ENCODE results near the gene PRKG1.
A peak's percentile ranks its signal among the peaks of the same experiment; 100 is the strongest.
"Not testable (repeated sequence)": the region's sequence is repeated elsewhere in the genome, so short reads cannot be mapped to it uniquely, and the experiment has no call there.

Gene PRKG1

DNA sequence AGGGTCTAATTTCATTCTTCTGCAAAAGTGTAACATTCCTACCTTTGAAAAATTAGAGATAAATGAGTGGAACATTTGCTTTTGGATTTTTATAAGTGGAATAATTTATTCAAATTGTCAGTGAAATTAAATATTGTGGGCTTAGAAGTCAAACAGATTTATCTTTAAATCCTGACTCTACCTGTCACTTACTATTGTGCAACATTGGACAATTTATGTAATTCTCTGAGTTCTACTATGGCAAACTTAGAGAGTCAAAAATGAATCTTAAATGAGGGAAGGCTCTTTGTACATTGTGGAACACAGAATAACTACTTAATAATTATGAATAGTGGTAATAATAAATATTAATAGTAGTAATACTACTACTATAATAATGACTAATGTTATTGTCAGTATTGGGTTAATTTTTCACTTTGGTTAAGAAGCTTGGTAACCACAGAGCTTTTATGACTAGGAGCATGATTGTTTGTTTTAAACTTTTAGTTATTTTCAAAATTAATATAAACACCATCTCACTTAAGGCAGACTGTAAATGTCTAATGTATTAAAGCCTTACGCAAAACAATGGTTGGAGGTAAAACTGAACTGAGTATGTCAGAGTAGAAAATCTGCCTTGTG lies 70.0 kb downstream of the PRKG1 start:
- no peak for DNase-seq (ENCODE audit: low read depth)
- H3K4me3 ChIP-seq (ENCODE audit: low read length), result no peak overlapping the region
- TF ChIP-seq, protein P1, sequence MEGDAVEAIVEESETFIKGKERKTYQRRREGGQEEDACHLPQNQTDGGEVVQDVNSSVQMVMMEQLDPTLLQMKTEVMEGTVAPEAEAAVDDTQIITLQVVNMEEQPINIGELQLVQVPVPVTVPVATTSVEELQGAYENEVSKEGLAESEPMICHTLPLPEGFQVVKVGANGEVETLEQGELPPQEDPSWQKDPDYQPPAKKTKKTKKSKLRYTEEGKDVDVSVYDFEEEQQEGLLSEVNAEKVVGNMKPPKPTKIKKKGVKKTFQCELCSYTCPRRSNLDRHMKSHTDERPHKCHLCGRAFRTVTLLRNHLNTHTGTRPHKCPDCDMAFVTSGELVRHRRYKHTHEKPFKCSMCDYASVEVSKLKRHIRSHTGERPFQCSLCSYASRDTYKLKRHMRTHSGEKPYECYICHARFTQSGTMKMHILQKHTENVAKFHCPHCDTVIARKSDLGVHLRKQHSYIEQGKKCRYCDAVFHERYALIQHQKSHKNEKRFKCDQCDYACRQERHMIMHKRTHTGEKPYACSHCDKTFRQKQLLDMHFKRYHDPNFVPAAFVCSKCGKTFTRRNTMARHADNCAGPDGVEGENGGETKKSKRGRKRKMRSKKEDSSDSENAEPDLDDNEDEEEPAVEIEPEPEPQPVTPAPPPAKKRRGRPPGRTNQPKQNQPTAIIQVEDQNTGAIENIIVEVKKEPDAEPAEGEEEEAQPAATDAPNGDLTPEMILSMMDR (conservative IDR thresholded peaks at IDR 0.05; ENCODE audit: low read length), result no peak

GRCh38 chr10:51145375-51145774 lies 71.1 kb downstream of the PRKG1 start:
- DNase-seq (ENCODE audit: low read depth), result no peak
- no peak overlapping the region for H3K4me3 ChIP-seq (ENCODE audit: low read length)
- TF ChIP-seq, protein P1 (conservative IDR thresholded peaks at IDR 0.05; ENCODE audit: low read length), result no peak

- TF ChIP-seq, protein P1 (conservative IDR thresholded peaks at IDR 0.05; ENCODE audit: low read length), result no peak
- no peak overlapping the region for H3K4me3 ChIP-seq (ENCODE audit: low read length)
- DNase-seq (ENCODE audit: low read depth), result no peak
Measured at GRCh38 chr10:51147644-51148399, 73.5 kb downstream of the PRKG1 start.

GRCh38 chr10:51156926-51157325 lies 82.6 kb downstream of the PRKG1 start:
- no peak overlapping the region for H3K4me3 ChIP-seq (ENCODE audit: low read length)
- TF ChIP-seq, protein P1 (conservative IDR thresholded peaks at IDR 0.05; ENCODE audit: low read length), result no peak
- DNase-seq (ENCODE audit: low read depth), result peak; percentile 93

DNA sequence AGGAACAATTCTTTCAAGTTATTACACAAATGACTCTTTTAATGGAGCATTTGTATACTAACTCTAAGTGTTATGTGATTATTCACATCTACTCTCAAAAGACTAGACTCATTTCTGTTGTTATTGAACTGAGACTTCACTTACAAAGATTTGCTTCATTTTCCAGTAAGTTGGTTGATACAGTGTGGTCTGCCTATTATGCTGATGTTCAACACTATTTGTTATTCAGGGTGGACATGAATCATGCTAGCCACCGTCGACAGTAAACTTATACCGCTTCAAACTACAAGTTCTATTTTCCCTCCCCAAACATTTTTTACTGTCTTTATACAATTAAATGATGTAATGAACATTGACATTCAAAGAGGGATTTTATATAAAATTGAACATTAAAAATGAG lies 84.5 kb downstream of the PRKG1 start:
- no peak for DNase-seq (ENCODE audit: low read depth)
- TF ChIP-seq, protein P1 (conservative IDR thresholded peaks at IDR 0.05; ENCODE audit: low read length), result no peak

GRCh38 chr10:51159841-51160240 lies 85.6 kb downstream of the PRKG1 start:
- DNase-seq (ENCODE audit: low read depth), result peak; percentile 27
- TF ChIP-seq, protein P1 (conservative IDR thresholded peaks at IDR 0.05; ENCODE audit: low read length), result no peak
- H3K4me3 ChIP-seq (ENCODE audit: low read length), result no peak overlapping the region

More for the DNA sequence above, 84.5 kb downstream of the PRKG1 start:
- no peak overlapping the region for H3K4me3 ChIP-seq (ENCODE audit: low read length)

GRCh38 chr10:51162002-51162401 lies 87.7 kb downstream of the PRKG1 start:
- DNase-seq (ENCODE audit: low read depth), result peak; percentile 16
- TF ChIP-seq, protein P1 (conservative IDR thresholded peaks at IDR 0.05; ENCODE audit: low read length), result no peak
- no peak overlapping the region for H3K4me3 ChIP-seq (ENCODE audit: low read length)

GRCh38 chr10:51163380-51164049 lies 89.2 kb downstream of the PRKG1 start:
- not testable (repeated sequence) for H3K4me3 ChIP-seq (ENCODE audit: low read length); DNase-seq (ENCODE audit: low read depth)

Data from AG10803 (cell line).